Measurements from ENCODE around the gene IFITM10.

The IFITM10 gene

GRCh38 chr11:1755344-1755691, 4.9 kb upstream of the IFITM10 start:
- no peak overlapping the region for H3K4me2 ChIP-seq
- H3K4me1 ChIP-seq (ENCODE audit: low read depth, poor library complexity, severe bottlenecking): no peaks in the 10 kb centered on the region
- H2AFZ ChIP-seq (ENCODE audit: low read depth): no peak overlapping the region
- no peak overlapping the region for H3K9ac ChIP-seq
- H3K36me3 ChIP-seq (ENCODE audit: insufficient read depth): no peaks in the 10 kb centered on the region
- TF ChIP-seq CTCF (conservative IDR thresholded peaks at IDR 0.05; ENCODE audit: low read depth, low read length): no peak
- no peaks in the 10 kb centered on the region for H4K20me1 ChIP-seq (ENCODE audit: insufficient read depth)
- no peak overlapping the region for H3K4me3 ChIP-seq (IDR thresholded peaks at IDR 0.05; ENCODE audit: insufficient read depth, low read depth, low read length)
- H3K79me2 ChIP-seq (ENCODE audit: insufficient read depth, low read depth): no peaks in the 10 kb centered on the region
- H3K27me3 ChIP-seq (ENCODE audit: insufficient read depth, low read depth): peaks cover 2% of the 10 kb centered on the region; the same call in 1 of the 2 replicates
- no peak overlapping the region for H3K27ac ChIP-seq

- no peaks in the 10 kb centered on the region for H4K20me1 ChIP-seq (ENCODE audit: insufficient read depth)
Observed at GRCh38 chr11:1754376-1755150, 4.2 kb upstream of the IFITM10 start.

GRCh38 chr11:1753929-1754305, 3.5 kb upstream of the IFITM10 start:
- H4K20me1 ChIP-seq (ENCODE audit: insufficient read depth): no peaks in the 10 kb centered on the region
- H3K9ac ChIP-seq: no peak overlapping the region

More at GRCh38 chr11:1754376-1755150, 4.2 kb upstream of the IFITM10 start:
- no peak overlapping the region for H3K27ac ChIP-seq
- H2AFZ ChIP-seq (ENCODE audit: low read depth): no peak overlapping the region
- H3K4me1 ChIP-seq (ENCODE audit: low read depth, poor library complexity, severe bottlenecking): no peaks in the 10 kb centered on the region
- H3K9ac ChIP-seq: no peak overlapping the region
- peaks cover 8% of the 10 kb centered on the region; the same call in 1 of the 2 replicates for H3K27me3 ChIP-seq (ENCODE audit: insufficient read depth, low read depth)
- H3K4me2 ChIP-seq: no peak overlapping the region
- H3K4me3 ChIP-seq (IDR thresholded peaks at IDR 0.05; ENCODE audit: insufficient read depth, low read depth, low read length): no peak overlapping the region
- H3K36me3 ChIP-seq (ENCODE audit: insufficient read depth): no peaks in the 10 kb centered on the region
- TF ChIP-seq CTCF (conservative IDR thresholded peaks at IDR 0.05; ENCODE audit: low read depth, low read length): no peak
- no peaks in the 10 kb centered on the region for H3K79me2 ChIP-seq (ENCODE audit: insufficient read depth, low read depth)

GRCh38 chr11:1753229-1753928, 3.0 kb upstream of the IFITM10 start:
- no peaks in the 10 kb centered on the region for H3K36me3 ChIP-seq (ENCODE audit: insufficient read depth)
- H4K20me1 ChIP-seq (ENCODE audit: insufficient read depth): no peaks in the 10 kb centered on the region
- TF ChIP-seq CTCF (conservative IDR thresholded peaks at IDR 0.05; ENCODE audit: low read depth, low read length): no peak
- H3K4me1 ChIP-seq (ENCODE audit: low read depth, poor library complexity, severe bottlenecking): no peaks in the 10 kb centered on the region
- H3K4me3 ChIP-seq (IDR thresholded peaks at IDR 0.05; ENCODE audit: insufficient read depth, low read depth, low read length): no peak overlapping the region
- peaks cover 8% of the 10 kb centered on the region; the same call in 1 of the 2 replicates for H3K27me3 ChIP-seq (ENCODE audit: insufficient read depth, low read depth)
- no peak overlapping the region for H3K4me2 ChIP-seq
- H3K9ac ChIP-seq: no peak overlapping the region
- H3K27ac ChIP-seq: no peak overlapping the region
- no peaks in the 10 kb centered on the region for H3K79me2 ChIP-seq (ENCODE audit: insufficient read depth, low read depth)
- no peak overlapping the region for H2AFZ ChIP-seq (ENCODE audit: low read depth)

More at GRCh38 chr11:1753929-1754305, 3.5 kb upstream of the IFITM10 start:
- Histone ChIP-seq H3K4me3 (IDR thresholded peaks at IDR 0.05; ENCODE audit: insufficient read depth, low read depth, low read length) (no peak overlapping the region), H3K27ac (no peak overlapping the region), H3K79me2 (ENCODE audit: insufficient read depth, low read depth) (no peaks in the 10 kb centered on the region), H3K27me3 (ENCODE audit: insufficient read depth, low read depth) (peaks cover 8% of the 10 kb centered on the region; the same call in 1 of the 2 replicates), H3K36me3 (ENCODE audit: insufficient read depth) (no peaks in the 10 kb centered on the region), H3K4me2 (no peak overlapping the region), H3K4me1 (ENCODE audit: low read depth, poor library complexity, severe bottlenecking) (no peaks in the 10 kb centered on the region), H2AFZ (ENCODE audit: low read depth) (no peak overlapping the region)
- no peak for TF ChIP-seq CTCF (conservative IDR thresholded peaks at IDR 0.05; ENCODE audit: low read depth, low read length)
